Measurements from ENCODE around the gene MRGPRF. TPM values are rescaled to one million over a fixed set of nuclear protein-coding genes. Genes with fewer than 3 reads are reported as not detected.

The MRGPRF gene
- total RNA-seq, 1 donor from 2014 or later = 0.53 TPM

GRCh38 chr11:68968306-68969250, 44.5 kb downstream of the MRGPRF start:
- FAIRE-seq = peak; percentile 62
- no peak for TF ChIP-seq CTCF (IDR thresholded peaks at IDR 0.05; ENCODE audit: insufficient read depth, low read length, severe bottlenecking)
- Histone ChIP-seq H3K4me3 (ENCODE audit: low read depth, low read length) (no peak overlapping the region), H3K36me3 (ENCODE audit: control insufficient read depth, insufficient read depth, low read length) (no peaks in the 10 kb centered on the region), H3K27me3 (ENCODE audit: control insufficient read depth, insufficient read depth, low read length) (peaks cover 4% of the 10 kb centered on the region)
- DNase-seq (ENCODE audit: low read depth) = no peak

GRCh38 chr11:68966894-68967780, 45.9 kb downstream of the MRGPRF start:
- Histone ChIP-seq H3K4me3 (ENCODE audit: low read depth, low read length) (no peak overlapping the region), H3K27me3 (ENCODE audit: control insufficient read depth, insufficient read depth, low read length) (peaks cover 4% of the 10 kb centered on the region), H3K36me3 (ENCODE audit: control insufficient read depth, insufficient read depth, low read length) (no peaks in the 10 kb centered on the region)
- no peak for TF ChIP-seq CTCF (IDR thresholded peaks at IDR 0.05; ENCODE audit: insufficient read depth, low read length, severe bottlenecking)
- DNase-seq (ENCODE audit: low read depth) (no peak), FAIRE-seq (no peak)

- DNase-seq (ENCODE audit: low read depth) = no peak
- Histone ChIP-seq H3K4me3 (ENCODE audit: low read depth, low read length) (no peak overlapping the region), H3K27me3 (ENCODE audit: control insufficient read depth, insufficient read depth, low read length) (peaks cover 4% of the 10 kb centered on the region), H3K36me3 (ENCODE audit: control insufficient read depth, insufficient read depth, low read length) (no peaks in the 10 kb centered on the region)
- FAIRE-seq = peak; percentile 52
- no peak for TF ChIP-seq CTCF (IDR thresholded peaks at IDR 0.05; ENCODE audit: insufficient read depth, low read length, severe bottlenecking)
Measured at GRCh38 chr11:68965901-68966853, 46.9 kb downstream of the MRGPRF start.

GRCh38 chr11:68963779-68964178, 49.3 kb downstream of the MRGPRF start:
- DNase-seq (ENCODE audit: low read depth) (no peak), FAIRE-seq (peak; percentile 100)
- H3K36me3 ChIP-seq (ENCODE audit: control insufficient read depth, insufficient read depth, low read length) = no peaks in the 10 kb centered on the region
- no peak for TF ChIP-seq CTCF (IDR thresholded peaks at IDR 0.05; ENCODE audit: insufficient read depth, low read length, severe bottlenecking)
- peaks cover 3% of the 10 kb centered on the region for H3K27me3 ChIP-seq (ENCODE audit: control insufficient read depth, insufficient read depth, low read length)
- no peak overlapping the region for H3K4me3 ChIP-seq (ENCODE audit: low read depth, low read length)

Data from bronchial epithelial cell (primary cell).